ENCODE results near the gene CEP85L.

DNA sequence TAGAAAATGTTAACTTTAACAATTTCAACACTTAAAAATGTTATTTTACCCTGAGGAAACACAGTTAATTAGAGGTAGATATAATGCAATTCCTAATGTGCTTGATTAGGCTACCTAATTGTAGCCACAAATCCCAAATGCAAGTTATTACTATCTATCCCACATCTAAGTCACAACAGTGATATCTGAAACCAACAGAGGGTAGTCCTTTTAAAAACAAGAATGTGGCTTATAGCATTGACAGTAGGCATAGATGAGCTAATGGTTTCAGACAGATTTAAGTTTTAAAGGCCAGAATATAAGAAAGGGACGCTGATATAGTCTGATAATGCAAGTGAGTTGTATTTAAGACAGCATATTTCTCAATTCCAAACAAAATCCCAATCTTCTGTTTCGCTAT, 80.3 kb downstream of the CEP85L start:
- TF ChIP-seq, protein P1, sequence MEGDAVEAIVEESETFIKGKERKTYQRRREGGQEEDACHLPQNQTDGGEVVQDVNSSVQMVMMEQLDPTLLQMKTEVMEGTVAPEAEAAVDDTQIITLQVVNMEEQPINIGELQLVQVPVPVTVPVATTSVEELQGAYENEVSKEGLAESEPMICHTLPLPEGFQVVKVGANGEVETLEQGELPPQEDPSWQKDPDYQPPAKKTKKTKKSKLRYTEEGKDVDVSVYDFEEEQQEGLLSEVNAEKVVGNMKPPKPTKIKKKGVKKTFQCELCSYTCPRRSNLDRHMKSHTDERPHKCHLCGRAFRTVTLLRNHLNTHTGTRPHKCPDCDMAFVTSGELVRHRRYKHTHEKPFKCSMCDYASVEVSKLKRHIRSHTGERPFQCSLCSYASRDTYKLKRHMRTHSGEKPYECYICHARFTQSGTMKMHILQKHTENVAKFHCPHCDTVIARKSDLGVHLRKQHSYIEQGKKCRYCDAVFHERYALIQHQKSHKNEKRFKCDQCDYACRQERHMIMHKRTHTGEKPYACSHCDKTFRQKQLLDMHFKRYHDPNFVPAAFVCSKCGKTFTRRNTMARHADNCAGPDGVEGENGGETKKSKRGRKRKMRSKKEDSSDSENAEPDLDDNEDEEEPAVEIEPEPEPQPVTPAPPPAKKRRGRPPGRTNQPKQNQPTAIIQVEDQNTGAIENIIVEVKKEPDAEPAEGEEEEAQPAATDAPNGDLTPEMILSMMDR (conservative IDR thresholded peaks at IDR 0.05 in 1 of 2, IDR thresholded peaks at IDR 0.05 in 1 of 2; ENCODE audit: low read depth in 1 of 2, low read length in 2 of 2): no peak
- TF ChIP-seq EZH2 (IDR thresholded peaks at IDR 0.05; ENCODE audit: low read length, missing control alignments): no peak

Measured in fibroblast of lung (primary cell).